ENCODE data around the gene ACOT7.

- TF ChIP-seq POLR2AphosphoS5 (IDR thresholded peaks at IDR 0.05; ENCODE audit: borderline replicate concordance, low read depth, low read length) (no peak), FOXP2 (optimal IDR thresholded peaks at IDR 0.05; ENCODE audit: control extremely low read depth, extremely low read length, insufficient read depth) (no peak)
These were observed 37.9 kb downstream of the ACOT7 start for GRCh38 chr1:6355621-6356020.
